Bronchial epithelial cell (primary cell): ENCODE results near the gene WNK3. TPM values are rescaled to one million over a fixed set of nuclear protein-coding genes. Genes with fewer than 3 reads are reported as not detected.
A peak's percentile ranks its signal among the peaks of the same experiment; 100 is the strongest.

Source experiments
- DNase-seq: peaks from one replicate; pipeline ENCODE4 v3.0.0-alpha.2; 2010; ENCODE audit warnings: low read depth
- FAIRE-seq: peaks from 2 replicates; lab custom pipeline; 2011; peaks lifted over from hg19 to GRCh38; lab: Jason Lieb, UNC
- H3K27me3 ChIP-seq: 2 replicates; pipeline ENCODE4 v1.5.1; 2011; ENCODE audit warnings: low read length; ENCODE audit not compliant: control insufficient read depth, insufficient read depth
- H3K36me3 ChIP-seq: 2 replicates; pipeline ENCODE4 v1.5.1; 2011; ENCODE audit warnings: low read length; ENCODE audit not compliant: control insufficient read depth, insufficient read depth
- H3K4me3 ChIP-seq: 2 replicates; pipeline ENCODE4 v1.5.1; 2011; ENCODE audit warnings: mild to moderate bottlenecking, low read depth, low read length, control low read depth
- total RNA-seq: library from RNA; depleted of rRNA; stranded (reverse); fragments of >200 nt; gene quantifications from 2 replicates; pipeline ENCODE4 v1.2.1, GENCODE V29; 2014
- TF ChIP-seq, protein P1 (sequence below): IDR thresholded peaks from 2 replicates; pipeline ENCODE4 v1.5.1; 2011; ENCODE audit warnings: mild to moderate bottlenecking, moderate library complexity, low read length, control low read depth, inconsistent platforms; ENCODE audit not compliant: insufficient read depth, severe bottlenecking

Gene WNK3
- total RNA-seq, 1 donor from 2014 or later, result 0.26 TPM

DNA sequence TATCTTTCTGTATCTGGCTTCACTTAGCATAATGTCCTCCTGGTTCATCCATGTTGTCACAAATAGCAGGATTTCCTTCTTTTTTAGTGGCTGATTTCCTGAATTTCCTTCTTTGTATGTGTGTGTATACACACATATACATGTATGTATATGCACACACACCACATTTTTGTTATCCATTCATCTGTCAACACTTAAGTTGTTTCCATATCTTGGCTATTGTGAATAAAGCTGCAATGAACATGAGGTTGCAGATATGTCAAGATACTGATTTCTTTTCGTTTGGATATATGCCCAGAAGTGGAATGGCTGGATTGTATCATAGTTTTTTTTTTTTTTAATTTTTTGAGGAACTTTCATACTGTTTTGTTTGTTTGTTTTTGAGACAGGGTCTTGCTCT, 76.2 kb downstream of the WNK3 start:
- FAIRE-seq (no peak), DNase-seq (no peak)
- Histone ChIP-seq H3K36me3 (no peaks in the 10 kb centered on the region), H3K27me3 (no peaks in the 10 kb centered on the region), H3K4me3 (no peak overlapping the region)
- TF ChIP-seq, protein P1, sequence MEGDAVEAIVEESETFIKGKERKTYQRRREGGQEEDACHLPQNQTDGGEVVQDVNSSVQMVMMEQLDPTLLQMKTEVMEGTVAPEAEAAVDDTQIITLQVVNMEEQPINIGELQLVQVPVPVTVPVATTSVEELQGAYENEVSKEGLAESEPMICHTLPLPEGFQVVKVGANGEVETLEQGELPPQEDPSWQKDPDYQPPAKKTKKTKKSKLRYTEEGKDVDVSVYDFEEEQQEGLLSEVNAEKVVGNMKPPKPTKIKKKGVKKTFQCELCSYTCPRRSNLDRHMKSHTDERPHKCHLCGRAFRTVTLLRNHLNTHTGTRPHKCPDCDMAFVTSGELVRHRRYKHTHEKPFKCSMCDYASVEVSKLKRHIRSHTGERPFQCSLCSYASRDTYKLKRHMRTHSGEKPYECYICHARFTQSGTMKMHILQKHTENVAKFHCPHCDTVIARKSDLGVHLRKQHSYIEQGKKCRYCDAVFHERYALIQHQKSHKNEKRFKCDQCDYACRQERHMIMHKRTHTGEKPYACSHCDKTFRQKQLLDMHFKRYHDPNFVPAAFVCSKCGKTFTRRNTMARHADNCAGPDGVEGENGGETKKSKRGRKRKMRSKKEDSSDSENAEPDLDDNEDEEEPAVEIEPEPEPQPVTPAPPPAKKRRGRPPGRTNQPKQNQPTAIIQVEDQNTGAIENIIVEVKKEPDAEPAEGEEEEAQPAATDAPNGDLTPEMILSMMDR, result no peak

DNA sequence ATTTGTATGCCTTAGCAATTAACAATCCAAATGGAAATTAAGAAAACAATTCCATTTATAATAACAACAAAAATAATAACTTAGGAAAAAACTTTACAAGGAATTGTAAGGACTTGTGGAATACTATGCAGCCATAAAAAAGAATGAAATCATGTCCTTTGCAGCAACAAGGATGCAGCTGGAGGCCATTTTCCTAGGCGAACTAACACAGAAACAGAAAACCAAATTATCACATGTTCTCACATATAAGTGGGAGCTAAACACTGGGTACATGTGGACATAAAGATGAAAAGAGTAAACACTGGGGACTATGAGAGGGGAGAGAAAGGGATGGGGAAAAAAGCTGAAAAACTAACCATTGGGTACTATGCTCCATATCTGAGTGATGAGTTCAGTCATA, 77.4 kb downstream of the WNK3 start:
- TF ChIP-seq, protein P1, result no peak
- Histone ChIP-seq H3K27me3 (no peaks in the 10 kb centered on the region), H3K36me3 (no peaks in the 10 kb centered on the region), H3K4me3 (no peak overlapping the region)
- no peak for DNase-seq
- no peak for FAIRE-seq

DNA sequence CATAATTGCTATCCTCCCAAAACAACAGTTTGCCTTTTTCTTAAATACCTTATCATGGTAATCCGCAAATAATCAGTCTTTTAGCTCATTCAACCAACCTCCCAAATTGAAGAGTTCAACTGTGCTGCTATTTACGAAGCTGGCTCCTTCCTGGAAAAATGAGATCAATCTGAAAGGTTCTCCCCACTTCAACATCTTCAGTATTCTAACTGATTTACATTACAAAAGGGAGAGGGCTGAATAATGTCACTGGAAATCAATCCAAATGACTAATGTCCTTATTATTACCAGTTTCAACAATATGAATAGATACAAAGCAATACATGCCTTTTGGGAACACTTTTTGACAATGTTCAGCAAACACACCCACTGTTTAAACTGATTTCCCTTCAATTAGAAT, 86.2 kb downstream of the WNK3 start:
- H3K36me3 ChIP-seq, result no peaks in the 10 kb centered on the region
- no peak overlapping the region for H3K4me3 ChIP-seq
- TF ChIP-seq, protein P1, result no peak
- DNase-seq, result no peak
- FAIRE-seq, result no peak
- H3K27me3 ChIP-seq, result no peaks in the 10 kb centered on the region

DNA sequence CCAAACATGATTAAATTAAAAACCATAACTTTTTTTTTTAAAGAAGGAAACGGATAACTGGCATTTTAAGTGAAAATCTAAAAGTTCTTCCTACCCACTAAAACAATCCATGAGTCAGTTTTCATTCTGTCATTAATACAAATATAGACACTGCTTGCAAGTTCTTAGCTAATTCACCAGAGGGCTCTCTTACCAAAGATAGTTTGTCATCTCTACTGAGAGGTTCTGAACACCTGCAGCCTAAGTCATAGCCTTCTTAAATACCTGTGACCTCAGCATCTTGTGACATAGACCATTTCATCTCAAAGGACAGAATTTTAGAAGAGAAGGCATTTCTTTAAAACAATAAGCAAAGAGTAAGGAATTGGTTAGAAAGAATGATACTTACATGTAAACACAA, 109.5 kb downstream of the WNK3 start:
- DNase-seq (peak; percentile 56), FAIRE-seq (no peak)
- no peaks in the 10 kb centered on the region for H3K27me3 ChIP-seq
- no peak overlapping the region for H3K4me3 ChIP-seq
- TF ChIP-seq, protein P1, result peak; percentile 36
- no peaks in the 10 kb centered on the region for H3K36me3 ChIP-seq

DNA sequence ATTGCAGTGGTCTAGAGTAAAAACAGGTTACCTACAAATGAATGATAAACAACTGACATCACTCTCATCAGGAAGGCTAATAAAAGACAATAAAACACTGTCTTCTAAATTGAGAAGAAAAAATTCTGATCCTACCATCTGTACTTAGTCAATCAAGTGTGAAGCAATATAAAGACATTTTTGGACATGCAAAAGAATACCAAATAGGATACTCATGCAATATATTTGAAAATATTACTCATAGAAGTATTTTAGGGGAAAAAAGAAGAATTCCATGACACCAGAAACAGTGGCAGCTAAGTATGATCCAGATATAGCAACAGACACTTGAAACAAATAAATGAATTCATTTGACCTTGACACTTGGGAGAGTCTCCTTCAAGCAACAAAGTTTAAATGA, 111.0 kb downstream of the WNK3 start:
- Histone ChIP-seq H3K27me3 (no peaks in the 10 kb centered on the region), H3K36me3 (no peaks in the 10 kb centered on the region), H3K4me3 (no peak overlapping the region)
- DNase-seq (no peak), FAIRE-seq (no peak)
- TF ChIP-seq, protein P1, result no peak

DNA sequence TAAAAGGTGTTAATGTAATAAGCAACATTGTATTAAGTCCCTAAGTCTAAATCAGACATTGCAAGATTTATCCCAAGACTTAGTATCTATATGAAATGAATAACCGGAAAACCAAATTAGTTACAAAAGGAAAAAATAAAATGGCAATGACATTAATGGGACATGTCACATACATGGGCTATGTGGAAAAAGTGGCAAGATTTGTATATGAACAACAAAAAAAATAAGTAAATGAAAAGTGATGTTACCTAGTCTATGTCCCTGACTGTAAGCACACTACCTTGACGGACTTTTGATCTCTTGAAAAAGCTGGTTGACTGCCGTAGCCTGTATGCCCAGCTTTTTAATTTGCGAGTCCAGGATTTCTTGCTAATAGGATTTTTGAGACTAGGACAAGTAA, 119.3 kb downstream of the WNK3 start:
- TF ChIP-seq, protein P1, result no peak
- no peaks in the 10 kb centered on the region for H3K27me3 ChIP-seq
- no peak overlapping the region for H3K4me3 ChIP-seq
- H3K36me3 ChIP-seq, result no peaks in the 10 kb centered on the region
- no peak for DNase-seq
- FAIRE-seq, result no peak
